Panc1 (cell line): ENCODE results near the gene FGFR4. TPM values are rescaled to one million over a fixed set of nuclear protein-coding genes. Genes with fewer than 3 reads are reported as not detected.
"Not testable (repeated sequence)": the region's sequence is repeated elsewhere in the genome, so short reads cannot be mapped to it uniquely, and the experiment has no call there.

Experiments used
- ATAC-seq: fragments of 200-7000 bp; cut with Tn5 transposase; 2 replicates; pipeline ENCODE4 v1.9.1; 2020; ENCODE audit warnings: mild to moderate bottlenecking, moderate library complexity
- BruUV-seq: library from RNA; stranded (reverse); fragments of 400-500 nt; replicated peaks from 2 replicates; lab custom pipeline; 2021; lab: Mats Ljungman, UMichigan
- CTCF ChIA-PET: fragments of 300-600 bp; sonication (Branson Sonifier 250); formaldehyde crosslinking; loops from one replicate; lab custom pipeline; 2022; ENCODE audit warnings: antibody characterized with exemption; lab: Charles Lee
- POLR2A ChIA-PET: fragments of 300-600 bp; sonication (Branson Sonifier 250); formaldehyde crosslinking; loops from one replicate; lab custom pipeline; 2022; ENCODE audit warnings: antibody characterized with exemption; lab: Charles Lee
- DNase-seq: peaks from one replicate; pipeline ENCODE4 v3.0.0-alpha.2; 2010; ENCODE audit warnings: low read depth, low spot score
- H3K27ac ChIP-seq: 2 replicates; pipeline ENCODE4 v1.5.1; 2011; ENCODE audit warnings: mild to moderate bottlenecking, low read length, inconsistent platforms
- H3K27me3 ChIP-seq: fragments of 200-500 bp; sonication (Bioruptor generic); 2 replicates; pipeline ENCODE4 v1.6.0; 2014; ENCODE audit warnings: low read length, inconsistent platforms; ENCODE audit not compliant: control insufficient read depth, insufficient read depth
- H3K36me3 ChIP-seq: fragments of 200-500 bp; sonication (Bioruptor generic); 2 replicates; pipeline ENCODE4 v1.5.1; 2014; ENCODE audit warnings: inconsistent platforms, mild to moderate bottlenecking, low read length, moderate library complexity; ENCODE audit not compliant: control insufficient read depth, insufficient read depth
- H3K4me1 ChIP-seq: 2 replicates; pipeline ENCODE4 v1.5.1; 2011; ENCODE audit warnings: inconsistent platforms, mild to moderate bottlenecking, low read length, moderate library complexity; ENCODE audit not compliant: control insufficient read depth, insufficient read depth
- H3K4me3 ChIP-seq, 2 experiments: 2 replicates each; pipeline ENCODE4 v1.5.1; 2011 to 2012; ENCODE audit warnings: low read depth in 2 of 2, low read length in 2 of 2, mild to moderate bottlenecking in 2 of 2, inconsistent platforms in 1 of 2, moderate library complexity in 1 of 2
- H3K9me3 ChIP-seq: fragments of 200-500 bp; sonication (Bioruptor generic); 2 replicates; pipeline ENCODE4 v1.5.1; 2014; ENCODE audit warnings: low read depth, mild to moderate bottlenecking, inconsistent platforms, low read length, moderate library complexity; ENCODE audit not compliant: control insufficient read depth, insufficient read depth
- POLR2AphosphoS5 ChIP-seq: IDR thresholded peaks from 2 replicates; pipeline ENCODE4 v1.6.1; 2012; ENCODE audit warnings: mild to moderate bottlenecking, low read depth, low read length, moderate library complexity
- SIN3A ChIP-seq: IDR thresholded peaks from 2 replicates; pipeline ENCODE4 v1.6.1; 2012; ENCODE audit warnings: low read depth, mild to moderate bottlenecking, low read length, moderate library complexity, borderline replicate concordance; ENCODE audit not compliant: insufficient read depth
- TCF7L2 ChIP-seq: IDR thresholded peaks from 2 replicates; pipeline ENCODE4 v1.6.1; 2011; ENCODE audit warnings: mild to moderate bottlenecking, low read depth, low read length, inconsistent platforms
- in situ Hi-C: cut with HindIII; loops from 2 replicates; pipeline ENCODE4 v1.10.0; 2016; ENCODE audit warnings: low sequenced_read_pairs, low pct_unique_long_range_greater_than_20kb
- intact Hi-C: fragments of 100-400 bp; cut with micrococcal nuclease; formaldehyde crosslinking; loops from one replicate; pipeline ENCODE4 v1.10.0; 2022; ENCODE audit not compliant: unreplicated experiment
- total RNA-seq: library from RNA; stranded (reverse); gene quantifications from one replicate; pipeline ENCODE4 v1.2.1, GENCODE V29; 2021; ENCODE audit not compliant: unreplicated experiment
- TF ChIP-seq, protein P1 (sequence below): fragments of 450-650 bp; IDR thresholded peaks from 2 replicates; pipeline ENCODE4 v1.5.1; 2017; ENCODE audit warnings: mild to moderate bottlenecking
- TF ChIP-seq, protein P2 (sequence below), 2 experiments: IDR thresholded peaks; 2 replicates each; pipeline ENCODE4 v1.6.1; 2011 to 2012; ENCODE audit warnings: low read depth in 2 of 2, control low read depth in 1 of 2, low read length in 1 of 2, mild to moderate bottlenecking in 1 of 2, moderate library complexity in 1 of 2; ENCODE audit not compliant: insufficient read depth in 1 of 2

Gene FGFR4
- total RNA-seq, 1 experiment from 2014 or later = 7.5 TPM

DNA sequence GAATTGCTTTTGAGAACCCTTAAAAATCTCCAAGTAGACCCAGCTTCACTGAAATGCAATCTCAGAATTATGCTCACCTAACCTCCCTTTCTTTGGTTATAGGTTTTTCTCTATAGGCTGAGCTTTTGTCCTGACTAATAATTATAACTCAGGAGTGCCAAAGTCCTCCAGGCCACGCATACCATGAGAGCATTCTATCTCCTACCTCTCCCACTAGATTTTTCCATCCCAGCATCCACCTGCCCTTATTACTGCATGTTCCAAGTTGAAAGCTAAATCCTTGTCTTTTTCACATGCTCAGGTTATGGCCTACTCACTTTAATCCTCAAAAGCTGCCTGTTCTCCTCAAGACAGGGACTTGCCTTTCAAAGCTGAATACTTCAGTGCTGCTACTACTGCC, 42.1 kb upstream of the FGFR4 start:
- ChIA-PET POLR2A (interaction anchor here (0.6 kb wide), 1 partner anchor 158 kb away, joined by 3 read pairs; no protein-coding TSS in a partner anchor), CTCF (no interaction called here)
- Histone ChIP-seq H3K4me3 (no peak overlapping the region), H3K9me3 (no peaks in the 10 kb centered on the region), H3K27me3 (no peaks in the 10 kb centered on the region), H3K36me3 (peaks cover 2% of the 10 kb centered on the region), H3K27ac (no peak overlapping the region), H3K4me1 (no peaks in the 10 kb centered on the region)
- no TSS peak for BruUV-seq
- intact Hi-C loops = no loop called here
- DNase-seq (no peak), ATAC-seq (no peak)
- in situ Hi-C loops = no loop called here
- no peak for TF ChIP-seq TCF7L2
- TF ChIP-seq POLR2AphosphoS5 = no peak
- TF ChIP-seq SIN3A = no peak
- TF ChIP-seq, protein P1, sequence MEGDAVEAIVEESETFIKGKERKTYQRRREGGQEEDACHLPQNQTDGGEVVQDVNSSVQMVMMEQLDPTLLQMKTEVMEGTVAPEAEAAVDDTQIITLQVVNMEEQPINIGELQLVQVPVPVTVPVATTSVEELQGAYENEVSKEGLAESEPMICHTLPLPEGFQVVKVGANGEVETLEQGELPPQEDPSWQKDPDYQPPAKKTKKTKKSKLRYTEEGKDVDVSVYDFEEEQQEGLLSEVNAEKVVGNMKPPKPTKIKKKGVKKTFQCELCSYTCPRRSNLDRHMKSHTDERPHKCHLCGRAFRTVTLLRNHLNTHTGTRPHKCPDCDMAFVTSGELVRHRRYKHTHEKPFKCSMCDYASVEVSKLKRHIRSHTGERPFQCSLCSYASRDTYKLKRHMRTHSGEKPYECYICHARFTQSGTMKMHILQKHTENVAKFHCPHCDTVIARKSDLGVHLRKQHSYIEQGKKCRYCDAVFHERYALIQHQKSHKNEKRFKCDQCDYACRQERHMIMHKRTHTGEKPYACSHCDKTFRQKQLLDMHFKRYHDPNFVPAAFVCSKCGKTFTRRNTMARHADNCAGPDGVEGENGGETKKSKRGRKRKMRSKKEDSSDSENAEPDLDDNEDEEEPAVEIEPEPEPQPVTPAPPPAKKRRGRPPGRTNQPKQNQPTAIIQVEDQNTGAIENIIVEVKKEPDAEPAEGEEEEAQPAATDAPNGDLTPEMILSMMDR = no peak
- TF ChIP-seq, protein P2, sequence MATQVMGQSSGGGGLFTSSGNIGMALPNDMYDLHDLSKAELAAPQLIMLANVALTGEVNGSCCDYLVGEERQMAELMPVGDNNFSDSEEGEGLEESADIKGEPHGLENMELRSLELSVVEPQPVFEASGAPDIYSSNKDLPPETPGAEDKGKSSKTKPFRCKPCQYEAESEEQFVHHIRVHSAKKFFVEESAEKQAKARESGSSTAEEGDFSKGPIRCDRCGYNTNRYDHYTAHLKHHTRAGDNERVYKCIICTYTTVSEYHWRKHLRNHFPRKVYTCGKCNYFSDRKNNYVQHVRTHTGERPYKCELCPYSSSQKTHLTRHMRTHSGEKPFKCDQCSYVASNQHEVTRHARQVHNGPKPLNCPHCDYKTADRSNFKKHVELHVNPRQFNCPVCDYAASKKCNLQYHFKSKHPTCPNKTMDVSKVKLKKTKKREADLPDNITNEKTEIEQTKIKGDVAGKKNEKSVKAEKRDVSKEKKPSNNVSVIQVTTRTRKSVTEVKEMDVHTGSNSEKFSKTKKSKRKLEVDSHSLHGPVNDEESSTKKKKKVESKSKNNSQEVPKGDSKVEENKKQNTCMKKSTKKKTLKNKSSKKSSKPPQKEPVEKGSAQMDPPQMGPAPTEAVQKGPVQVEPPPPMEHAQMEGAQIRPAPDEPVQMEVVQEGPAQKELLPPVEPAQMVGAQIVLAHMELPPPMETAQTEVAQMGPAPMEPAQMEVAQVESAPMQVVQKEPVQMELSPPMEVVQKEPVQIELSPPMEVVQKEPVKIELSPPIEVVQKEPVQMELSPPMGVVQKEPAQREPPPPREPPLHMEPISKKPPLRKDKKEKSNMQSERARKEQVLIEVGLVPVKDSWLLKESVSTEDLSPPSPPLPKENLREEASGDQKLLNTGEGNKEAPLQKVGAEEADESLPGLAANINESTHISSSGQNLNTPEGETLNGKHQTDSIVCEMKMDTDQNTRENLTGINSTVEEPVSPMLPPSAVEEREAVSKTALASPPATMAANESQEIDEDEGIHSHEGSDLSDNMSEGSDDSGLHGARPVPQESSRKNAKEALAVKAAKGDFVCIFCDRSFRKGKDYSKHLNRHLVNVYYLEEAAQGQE (IDR thresholded peaks at IDR 0.05; ENCODE audit: insufficient read depth in 1 of 2, low read depth in 2 of 2, low read length in 1 of 2) = no peak

DNA sequence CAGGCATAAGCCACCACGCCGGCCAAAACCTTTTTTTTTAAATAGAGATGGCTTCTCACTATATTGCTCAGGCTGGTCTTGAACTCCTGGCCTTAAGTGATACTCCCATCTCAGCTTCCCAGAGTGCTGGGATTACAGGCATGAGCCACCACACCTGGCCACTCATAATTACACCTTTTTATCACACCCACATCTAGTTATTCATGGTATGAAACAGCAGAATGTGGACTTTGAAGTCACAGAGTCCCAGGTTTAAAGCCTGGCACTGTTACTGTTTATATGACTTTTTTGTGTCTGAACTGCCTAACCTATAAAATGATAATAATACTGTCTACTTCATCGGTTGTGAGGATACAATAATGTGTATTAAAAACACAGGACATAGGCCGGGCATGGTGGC, 41.1 kb upstream of the FGFR4 start:
- peaks cover 1% of the 10 kb centered on the region for H3K36me3 ChIP-seq
- CTCF ChIA-PET = no interaction called here
- no TSS peak for BruUV-seq

DNA sequence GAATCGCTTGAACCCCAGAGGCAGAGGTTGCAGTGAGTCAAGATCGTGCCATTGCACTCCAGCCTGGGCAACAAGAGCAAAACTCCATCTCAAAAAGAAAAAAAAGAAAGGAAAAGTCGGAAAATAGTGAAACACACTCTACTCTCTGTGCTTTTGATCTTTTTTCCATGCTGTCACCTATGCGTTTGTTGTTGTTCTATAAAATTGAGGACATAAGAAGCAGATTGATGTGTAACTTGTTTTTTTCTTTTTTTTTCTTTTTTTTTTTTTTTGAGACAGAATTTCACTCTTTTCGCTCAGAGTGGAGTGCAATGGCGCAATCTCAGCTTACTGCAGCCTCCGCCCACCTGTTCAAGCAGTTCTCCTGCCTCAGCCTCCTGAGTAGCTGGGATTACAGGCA, 38.2 kb upstream of the FGFR4 start:
- CTCF ChIA-PET, H3K4me1 ChIP-seq, POLR2A ChIA-PET, BruUV-seq, H3K36me3 ChIP-seq, H3K27me3 ChIP-seq, intact Hi-C loops, H3K27ac ChIP-seq, ATAC-seq, H3K4me3 ChIP-seq, in situ Hi-C loops, DNase-seq, H3K9me3 ChIP-seq: not testable (repeated sequence)

More for the DNA sequence above, 41.1 kb upstream of the FGFR4 start:
- Histone ChIP-seq H3K4me3 (no peak overlapping the region), H3K27me3 (no peaks in the 10 kb centered on the region), H3K27ac (no peak overlapping the region), H3K4me1 (no peaks in the 10 kb centered on the region), H3K9me3 (no peaks in the 10 kb centered on the region)
- ATAC-seq = no peak
- intact Hi-C loops (no loop called here), in situ Hi-C loops (no loop called here)
- no peak for TF ChIP-seq POLR2AphosphoS5
- TF ChIP-seq, protein P1 = no peak
- TF ChIP-seq TCF7L2 = no peak
- no peak for TF ChIP-seq SIN3A
- TF ChIP-seq, protein P2 (IDR thresholded peaks at IDR 0.05; ENCODE audit: insufficient read depth in 1 of 2, low read depth in 2 of 2, low read length in 1 of 2) = no peak
- POLR2A ChIA-PET = no interaction called here
- no peak for DNase-seq
